Lower lobe of right lung (tissue), 2 donors: ENCODE results near the gene NKAIN4. TPM values are rescaled to one million over a fixed set of nuclear protein-coding genes. Genes with fewer than 3 reads are reported as not detected.

Experiments used
- ATAC-seq, 2 donors: fragments of 200-7000 bp; cut with Tn5 transposase; one replicate each; pipeline ENCODE4 v1.9.1; 2020 to 2022; ENCODE audit warnings: mild to moderate bottlenecking in 2 of 2, moderate library complexity in 2 of 2
- DNase-seq: peaks from one replicate; pipeline ENCODE4 v3.0.0-alpha.2; 2020
- H3K27ac ChIP-seq: fragments of 200-600 bp; one replicate; pipeline ENCODE4 v1.8.0; 2022
- H3K27me3 ChIP-seq: fragments of 200-600 bp; one replicate; pipeline ENCODE4 v1.8.0; 2022; ENCODE audit warnings: low read depth
- H3K36me3 ChIP-seq: fragments of 200-600 bp; one replicate; pipeline ENCODE4 v1.8.0; 2022; ENCODE audit warnings: mild to moderate bottlenecking
- H3K4me1 ChIP-seq: fragments of 200-600 bp; one replicate; pipeline ENCODE4 v1.8.0; 2022
- H3K4me3 ChIP-seq: fragments of 200-600 bp; one replicate; pipeline ENCODE4 v1.8.0; 2022; ENCODE audit warnings: mild to moderate bottlenecking
- H3K9me3 ChIP-seq: fragments of 200-600 bp; one replicate; pipeline ENCODE4 v1.8.0; 2022
- intact Hi-C: fragments of 100-400 bp; cut with DNase I; formaldehyde crosslinking; loops from one replicate; pipeline ENCODE4 v1.11.0; 2022
- total RNA-seq: library from RNA; stranded (reverse); fragmentation: NEBNext Ultra II Directional; extraction: Animal tissue kit (Norgen Biotek cat#: 25700); gene quantifications from one replicate; pipeline ENCODE4 v1.2.1, GENCODE V29; 2021
- TF ChIP-seq, protein P1 (sequence below): fragments of 200-600 bp; IDR thresholded peaks from one replicate; pipeline ENCODE4 v1.8.0; 2022; ENCODE audit warnings: antibody characterized with exemption, mild to moderate bottlenecking
- donor health status: DM: no; HTN: yes; CAD: no; lungs with severe emphysema.

Gene NKAIN4
- total RNA-seq, 1 donor from 2014 or later = not detected

DNA sequence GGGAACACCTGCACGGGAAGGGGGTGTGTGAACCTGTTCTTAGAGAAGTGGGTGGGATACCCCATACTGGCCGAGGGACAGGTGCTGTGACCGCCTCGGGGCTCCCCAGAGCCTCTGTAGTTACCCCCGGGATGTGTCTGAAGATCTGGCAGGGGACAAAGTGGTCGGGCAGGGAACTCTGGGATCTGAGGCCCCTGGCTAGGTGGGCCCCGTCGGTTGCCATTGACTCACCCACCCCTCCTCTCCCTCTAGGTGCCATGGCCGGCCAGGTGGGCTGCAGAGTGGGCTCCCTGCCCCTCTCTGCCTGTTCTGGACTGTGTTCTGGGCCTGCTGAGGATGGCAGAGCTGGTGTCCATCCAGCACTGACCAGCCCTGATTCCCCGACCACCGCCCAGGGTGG is 14.3 kb downstream of the NKAIN4 start:
- Histone ChIP-seq H3K36me3 (no peaks in the 10 kb centered on the region), H3K27me3 (peaks cover 43% of the 10 kb centered on the region), H3K9me3 (no peaks in the 10 kb centered on the region), H3K4me1 (no peaks in the 10 kb centered on the region), H3K4me3 (no peak overlapping the region), H3K27ac (no peak overlapping the region)
- ATAC-seq (no peak), DNase-seq (no peak)
- TF ChIP-seq, protein P1, sequence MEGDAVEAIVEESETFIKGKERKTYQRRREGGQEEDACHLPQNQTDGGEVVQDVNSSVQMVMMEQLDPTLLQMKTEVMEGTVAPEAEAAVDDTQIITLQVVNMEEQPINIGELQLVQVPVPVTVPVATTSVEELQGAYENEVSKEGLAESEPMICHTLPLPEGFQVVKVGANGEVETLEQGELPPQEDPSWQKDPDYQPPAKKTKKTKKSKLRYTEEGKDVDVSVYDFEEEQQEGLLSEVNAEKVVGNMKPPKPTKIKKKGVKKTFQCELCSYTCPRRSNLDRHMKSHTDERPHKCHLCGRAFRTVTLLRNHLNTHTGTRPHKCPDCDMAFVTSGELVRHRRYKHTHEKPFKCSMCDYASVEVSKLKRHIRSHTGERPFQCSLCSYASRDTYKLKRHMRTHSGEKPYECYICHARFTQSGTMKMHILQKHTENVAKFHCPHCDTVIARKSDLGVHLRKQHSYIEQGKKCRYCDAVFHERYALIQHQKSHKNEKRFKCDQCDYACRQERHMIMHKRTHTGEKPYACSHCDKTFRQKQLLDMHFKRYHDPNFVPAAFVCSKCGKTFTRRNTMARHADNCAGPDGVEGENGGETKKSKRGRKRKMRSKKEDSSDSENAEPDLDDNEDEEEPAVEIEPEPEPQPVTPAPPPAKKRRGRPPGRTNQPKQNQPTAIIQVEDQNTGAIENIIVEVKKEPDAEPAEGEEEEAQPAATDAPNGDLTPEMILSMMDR = no peak
- intact Hi-C loops = no loop called here

DNA sequence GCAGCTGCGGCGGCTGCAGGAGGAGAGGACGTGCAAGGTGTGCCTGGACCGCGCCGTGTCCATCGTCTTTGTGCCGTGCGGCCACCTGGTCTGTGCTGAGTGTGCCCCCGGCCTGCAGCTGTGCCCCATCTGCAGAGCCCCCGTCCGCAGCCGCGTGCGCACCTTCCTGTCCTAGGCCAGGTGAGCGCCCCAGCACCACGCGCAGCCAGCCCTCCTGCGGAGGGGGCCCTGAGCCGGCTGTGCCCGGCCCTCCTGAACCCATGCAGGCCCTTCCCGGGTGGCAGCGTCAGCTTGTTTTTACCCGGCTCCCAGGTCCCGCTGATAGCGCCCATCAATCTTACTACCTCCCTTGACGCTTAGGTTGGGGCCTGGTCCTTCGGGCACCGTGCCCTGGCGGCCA is 14.8 kb downstream of the NKAIN4 start:
- no peaks in the 10 kb centered on the region for H3K4me1 ChIP-seq
- no peak overlapping the region for H3K27ac ChIP-seq
- ATAC-seq = no peak
- TF ChIP-seq, protein P1 = no peak
- H3K27me3 ChIP-seq = peaks cover 43% of the 10 kb centered on the region
- intact Hi-C loops = no loop called here
- no peak for DNase-seq
- no peak overlapping the region for H3K4me3 ChIP-seq
- no peaks in the 10 kb centered on the region for H3K36me3 ChIP-seq
- no peaks in the 10 kb centered on the region for H3K9me3 ChIP-seq

DNA sequence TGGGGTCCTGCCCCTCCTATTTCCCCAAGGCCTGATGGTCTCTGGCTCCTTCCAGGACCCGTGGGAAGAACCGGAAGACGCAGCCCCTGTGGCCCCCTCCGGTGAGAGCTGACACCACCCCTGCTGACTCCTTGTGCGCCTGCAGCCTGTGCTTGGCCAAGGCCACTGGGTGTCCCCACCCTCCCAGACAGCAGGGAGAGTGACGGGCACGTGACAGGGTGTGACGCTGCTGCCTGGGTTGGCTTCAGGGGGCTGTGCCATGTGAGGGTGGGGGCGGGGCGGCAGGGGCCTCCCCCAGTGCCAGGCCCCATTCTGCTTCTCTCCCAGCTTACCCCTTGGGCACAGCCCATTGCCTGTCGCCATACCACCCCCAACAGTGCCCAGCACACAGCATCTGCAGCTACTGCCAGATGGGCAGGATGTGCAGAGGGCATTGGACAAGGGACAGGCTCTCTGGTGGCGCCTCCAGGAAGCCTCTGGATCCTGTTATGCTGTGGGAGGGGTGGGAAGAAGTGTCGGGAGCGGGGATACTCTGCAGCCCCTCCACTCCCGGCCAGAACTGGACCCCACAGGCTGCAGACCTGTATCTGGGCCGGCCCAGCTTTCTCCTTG is 15.6 kb downstream of the NKAIN4 start:
- DNase-seq = no peak

DNA sequence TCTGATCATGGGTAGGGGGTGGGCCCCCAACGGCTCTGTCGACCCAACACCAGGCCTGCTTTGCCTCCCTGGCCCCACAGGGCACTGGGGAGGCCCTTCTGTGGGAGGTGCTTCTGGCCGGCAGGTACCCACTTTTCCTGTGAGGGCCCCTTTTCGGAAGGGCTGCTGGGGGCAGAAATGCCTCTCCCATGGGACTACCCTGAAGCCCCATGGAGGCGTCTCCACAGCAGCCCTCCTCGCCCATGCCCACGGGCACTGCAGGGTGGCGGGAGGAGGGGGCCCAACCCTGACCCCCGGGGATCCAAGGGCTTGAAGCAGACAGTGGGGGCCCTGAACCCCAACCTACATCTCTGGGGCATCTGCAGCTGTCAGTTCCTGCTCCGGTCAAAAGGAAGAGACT is 16.2 kb downstream of the NKAIN4 start:
- Histone ChIP-seq H3K27ac (no peak overlapping the region), H3K27me3 (peaks cover 48% of the 10 kb centered on the region)
- intact Hi-C loops = no loop called here

More for the DNA sequence above, 15.6 kb downstream of the NKAIN4 start:
- no peak overlapping the region for H3K4me3 ChIP-seq
- intact Hi-C loops = no loop called here
- H3K27ac ChIP-seq = no peak overlapping the region
- TF ChIP-seq, protein P1 = no peak
- no peak for ATAC-seq
- H3K9me3 ChIP-seq = no peaks in the 10 kb centered on the region
- no peaks in the 10 kb centered on the region for H3K36me3 ChIP-seq
- no peaks in the 10 kb centered on the region for H3K4me1 ChIP-seq
- H3K27me3 ChIP-seq = peaks cover 47% of the 10 kb centered on the region

DNA sequence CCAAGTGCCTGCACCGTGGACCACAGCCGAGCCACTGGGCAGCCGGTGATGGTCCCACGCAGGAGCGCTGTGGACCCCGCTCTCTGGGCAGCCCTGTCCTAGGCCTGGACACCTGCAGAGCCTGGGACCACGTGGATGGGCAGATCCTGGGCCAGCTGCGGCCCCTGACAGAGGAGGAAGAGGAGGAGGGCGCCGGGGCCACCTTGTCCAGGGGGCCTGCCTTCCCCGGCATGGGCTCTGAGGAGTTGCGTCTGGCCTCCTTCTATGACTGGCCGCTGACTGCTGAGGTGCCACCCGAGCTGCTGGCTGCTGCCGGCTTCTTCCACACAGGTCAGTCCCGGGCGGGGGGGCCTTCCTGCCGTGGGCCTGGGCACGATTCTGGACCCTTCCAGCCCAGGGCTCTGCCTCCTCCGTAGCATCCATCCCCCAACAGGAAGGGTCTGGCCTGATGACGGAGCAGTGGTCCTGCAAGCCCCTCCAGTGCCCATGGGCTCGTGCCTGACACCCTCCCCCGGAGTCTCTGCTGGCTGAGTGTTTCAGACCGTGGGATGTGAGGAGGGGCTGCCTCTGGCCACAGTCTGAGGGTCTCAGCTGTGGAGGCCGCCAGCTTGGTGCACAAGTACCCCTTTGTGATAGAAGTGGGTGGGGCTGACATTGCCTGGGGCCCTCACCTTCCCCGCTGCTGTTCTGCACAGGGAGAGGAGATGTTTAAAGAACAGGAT is 18.0 kb downstream of the NKAIN4 start:
- Histone ChIP-seq H3K9me3 (no peaks in the 10 kb centered on the region), H3K27ac (no peak overlapping the region), H3K27me3 (peaks cover 45% of the 10 kb centered on the region), H3K36me3 (no peaks in the 10 kb centered on the region), H3K4me1 (no peaks in the 10 kb centered on the region), H3K4me3 (no peak overlapping the region)
- intact Hi-C loops = no loop called here
- DNase-seq (no peak), ATAC-seq (no peak)
- TF ChIP-seq, protein P1 = no peak

More for the DNA sequence above, 16.2 kb downstream of the NKAIN4 start:
- H3K4me1 ChIP-seq = no peaks in the 10 kb centered on the region
- no peak overlapping the region for H3K4me3 ChIP-seq
- TF ChIP-seq, protein P1 = no peak
- H3K9me3 ChIP-seq = no peaks in the 10 kb centered on the region
- ATAC-seq = no peak
- no peak for DNase-seq
- no peaks in the 10 kb centered on the region for H3K36me3 ChIP-seq
